ENCODE data around the gene HMGXB4.

GRCh38 chr22:35229865-35230264 is 27.4 kb upstream of the HMGXB4 start:
- TF ChIP-seq, protein P1, sequence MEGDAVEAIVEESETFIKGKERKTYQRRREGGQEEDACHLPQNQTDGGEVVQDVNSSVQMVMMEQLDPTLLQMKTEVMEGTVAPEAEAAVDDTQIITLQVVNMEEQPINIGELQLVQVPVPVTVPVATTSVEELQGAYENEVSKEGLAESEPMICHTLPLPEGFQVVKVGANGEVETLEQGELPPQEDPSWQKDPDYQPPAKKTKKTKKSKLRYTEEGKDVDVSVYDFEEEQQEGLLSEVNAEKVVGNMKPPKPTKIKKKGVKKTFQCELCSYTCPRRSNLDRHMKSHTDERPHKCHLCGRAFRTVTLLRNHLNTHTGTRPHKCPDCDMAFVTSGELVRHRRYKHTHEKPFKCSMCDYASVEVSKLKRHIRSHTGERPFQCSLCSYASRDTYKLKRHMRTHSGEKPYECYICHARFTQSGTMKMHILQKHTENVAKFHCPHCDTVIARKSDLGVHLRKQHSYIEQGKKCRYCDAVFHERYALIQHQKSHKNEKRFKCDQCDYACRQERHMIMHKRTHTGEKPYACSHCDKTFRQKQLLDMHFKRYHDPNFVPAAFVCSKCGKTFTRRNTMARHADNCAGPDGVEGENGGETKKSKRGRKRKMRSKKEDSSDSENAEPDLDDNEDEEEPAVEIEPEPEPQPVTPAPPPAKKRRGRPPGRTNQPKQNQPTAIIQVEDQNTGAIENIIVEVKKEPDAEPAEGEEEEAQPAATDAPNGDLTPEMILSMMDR (IDR thresholded peaks at IDR 0.05; ENCODE audit: low read depth, low read length, missing input control): no peak
- TF ChIP-seq REST (IDR thresholded peaks at IDR 0.05) (no peak), YY1 (IDR thresholded peaks at IDR 0.05) (no peak), FOXA1 (IDR thresholded peaks at IDR 0.05) (no peak), MAX (IDR thresholded peaks at IDR 0.05) (no peak), EGR1 (IDR thresholded peaks at IDR 0.05; ENCODE audit: low read depth in 2 of 2) (no peak), SP1 (IDR thresholded peaks at IDR 0.05) (no peak), GABPA (IDR thresholded peaks at IDR 0.05 in 1 of 2, conservative IDR thresholded peaks at IDR 0.05 in 1 of 2) (no peak), JUND (IDR thresholded peaks at IDR 0.05) (no peak), HNF4G (IDR thresholded peaks at IDR 0.05) (no peak), RAD21 (IDR thresholded peaks at IDR 0.05) (no peak), NR2F2 (IDR thresholded peaks at IDR 0.05) (no peak)
- TF ChIP-seq, protein P2, sequence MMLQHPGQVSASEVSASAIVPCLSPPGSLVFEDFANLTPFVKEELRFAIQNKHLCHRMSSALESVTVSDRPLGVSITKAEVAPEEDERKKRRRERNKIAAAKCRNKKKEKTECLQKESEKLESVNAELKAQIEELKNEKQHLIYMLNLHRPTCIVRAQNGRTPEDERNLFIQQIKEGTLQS (IDR thresholded peaks at IDR 0.05): no peak

Data from liver (tissue), 3 donors.